Measurements from ENCODE around the gene PHF21B.

Gene PHF21B

GRCh38 chr22:44919691-44920090 lies 90.1 kb downstream of the PHF21B start:
- TF ChIP-seq TAF1 (IDR thresholded peaks at IDR 0.05; ENCODE audit: borderline replicate concordance, insufficient read depth, low read length) = no peak
- no peak for TF ChIP-seq POLR2AphosphoS5 (IDR thresholded peaks at IDR 0.05; ENCODE audit: low read depth, low read length)
- no peak for TF ChIP-seq REST (IDR thresholded peaks at IDR 0.05; ENCODE audit: insufficient read depth in 1 of 2, low read depth in 2 of 2, low read length in 2 of 2)
- no peak for TF ChIP-seq SIN3A (IDR thresholded peaks at IDR 0.05; ENCODE audit: borderline replicate concordance, insufficient read depth, low read length)
- no peak for TF ChIP-seq FOXP2 (optimal IDR thresholded peaks at IDR 0.05; ENCODE audit: borderline replicate concordance, extremely low read depth, extremely low read length, insufficient read depth)

DNA sequence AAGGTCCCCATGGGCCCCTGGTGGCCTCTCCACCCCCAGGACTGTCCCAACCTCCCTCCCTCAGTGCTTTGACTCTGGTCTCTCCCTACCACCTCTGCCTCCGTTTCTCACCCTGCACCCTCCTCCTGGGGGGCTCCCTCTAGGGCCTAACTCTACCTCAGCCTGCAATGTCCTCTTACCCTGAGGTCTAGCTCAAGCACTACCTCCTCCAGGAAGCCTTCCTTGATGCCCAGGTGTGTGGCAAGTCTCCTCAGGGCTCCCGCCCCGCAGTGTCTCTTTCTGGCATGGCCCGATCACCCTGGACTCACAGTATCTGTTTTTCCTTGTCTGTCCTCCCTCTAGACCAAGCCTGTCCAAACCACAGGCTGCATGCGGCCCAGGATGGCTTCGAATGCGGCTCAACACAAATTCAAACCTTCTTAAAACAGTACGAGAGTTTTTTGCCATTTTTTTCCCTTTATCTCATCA lies 90.8 kb downstream of the PHF21B start:
- TF ChIP-seq REST (IDR thresholded peaks at IDR 0.05; ENCODE audit: insufficient read depth in 1 of 2, low read depth in 2 of 2, low read length in 2 of 2) = no peak
- no peak for TF ChIP-seq FOXP2 (optimal IDR thresholded peaks at IDR 0.05; ENCODE audit: borderline replicate concordance, extremely low read depth, extremely low read length, insufficient read depth)
- no peak for TF ChIP-seq POLR2AphosphoS5 (IDR thresholded peaks at IDR 0.05; ENCODE audit: low read depth, low read length)
- no peak for TF ChIP-seq SIN3A (IDR thresholded peaks at IDR 0.05; ENCODE audit: borderline replicate concordance, insufficient read depth, low read length)
- TF ChIP-seq TAF1 (IDR thresholded peaks at IDR 0.05; ENCODE audit: borderline replicate concordance, insufficient read depth, low read length) = no peak

GRCh38 chr22:44918166-44918924 lies 91.5 kb downstream of the PHF21B start:
- TF ChIP-seq SIN3A (IDR thresholded peaks at IDR 0.05; ENCODE audit: borderline replicate concordance, insufficient read depth, low read length) = no peak
- no peak for TF ChIP-seq REST (IDR thresholded peaks at IDR 0.05; ENCODE audit: insufficient read depth in 1 of 2, low read depth in 2 of 2, low read length in 2 of 2)

DNA sequence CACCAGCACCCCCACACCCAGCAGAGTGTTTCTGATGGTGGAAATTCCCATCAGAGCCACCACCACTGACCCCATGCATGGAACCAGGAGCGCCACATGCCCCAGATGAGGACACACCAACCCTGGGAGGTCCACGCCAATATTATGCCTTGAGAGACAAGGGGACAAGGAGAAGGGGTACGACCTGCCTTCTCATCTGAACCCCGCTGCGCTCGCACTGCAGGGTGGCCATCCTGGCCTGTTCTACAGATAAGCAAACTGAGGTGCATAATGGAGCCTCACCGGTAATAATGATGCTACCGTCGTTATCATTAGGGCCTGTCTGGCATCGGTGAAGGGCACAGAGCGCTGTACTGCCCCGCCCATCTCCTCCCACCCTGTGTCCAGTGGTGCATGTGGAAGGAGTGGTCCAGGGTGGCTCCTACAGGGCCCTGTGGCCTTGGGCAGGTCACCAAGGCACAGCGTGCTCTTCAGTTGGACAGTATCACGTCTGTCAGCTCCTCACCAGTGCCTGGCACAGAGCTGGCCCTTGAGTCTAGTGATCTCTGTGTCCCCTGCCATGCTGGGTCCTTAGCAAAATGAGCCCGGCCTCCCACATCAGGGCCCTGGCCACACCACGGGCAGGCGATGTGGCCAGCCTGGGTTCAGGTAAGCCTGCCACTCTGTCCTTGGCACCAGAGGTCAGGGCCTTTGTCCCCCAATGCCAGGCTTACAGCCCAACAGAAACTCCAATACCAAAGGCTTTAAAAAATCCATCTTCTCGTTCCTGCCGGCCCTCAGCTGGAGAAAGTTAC lies 92.2 kb downstream of the PHF21B start:
- TF ChIP-seq SIN3A (IDR thresholded peaks at IDR 0.05; ENCODE audit: borderline replicate concordance, insufficient read depth, low read length) (no peak), FOXP2 (optimal IDR thresholded peaks at IDR 0.05; ENCODE audit: borderline replicate concordance, extremely low read depth, extremely low read length, insufficient read depth) (no peak), TAF1 (IDR thresholded peaks at IDR 0.05; ENCODE audit: borderline replicate concordance, insufficient read depth, low read length) (no peak), POLR2AphosphoS5 (IDR thresholded peaks at IDR 0.05; ENCODE audit: low read depth, low read length) (no peak), REST (IDR thresholded peaks at IDR 0.05; ENCODE audit: insufficient read depth in 1 of 2, low read depth in 2 of 2, low read length in 2 of 2) (no peak)

Measured in PFSK-1 (cell line).